Measurements from ENCODE around the gene RAB43.
"Not testable (repeated sequence)": the region's sequence is repeated elsewhere in the genome, so short reads cannot be mapped to it uniquely, and the experiment has no call there.

Gene RAB43

DNA sequence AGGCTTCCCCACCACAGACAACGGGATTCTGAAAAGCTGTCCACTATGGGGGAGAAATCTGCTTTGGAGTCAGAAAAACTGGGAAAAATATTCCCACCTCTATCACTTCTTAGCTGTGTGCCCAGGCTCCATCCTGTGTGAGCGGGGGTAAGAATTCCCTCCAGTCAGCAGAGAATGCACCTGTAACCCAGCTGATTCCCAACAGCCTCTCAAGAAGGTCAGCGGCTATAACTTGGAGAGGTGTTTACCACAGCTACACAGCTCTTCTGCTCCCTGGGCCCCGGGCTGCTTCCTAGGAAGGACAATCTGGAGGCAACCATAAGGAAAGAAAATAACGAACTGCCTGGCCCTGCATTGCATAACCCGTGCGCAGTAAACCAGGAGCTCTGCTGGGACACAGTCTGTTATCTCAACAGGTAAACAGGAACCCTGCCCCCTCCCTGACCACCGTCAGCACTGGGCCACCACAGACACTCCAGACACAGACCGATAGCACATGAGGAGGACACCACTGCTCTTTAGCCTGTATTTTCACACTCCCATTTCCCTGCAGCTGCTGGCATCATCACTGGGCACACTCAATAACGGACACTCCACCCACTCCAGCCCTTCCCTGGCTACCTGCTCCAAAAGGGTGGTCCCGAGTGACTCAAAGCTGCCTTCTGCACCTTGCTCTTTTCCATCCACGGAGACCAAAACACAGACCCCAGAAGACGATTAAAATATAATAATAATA, 2.1 kb downstream of the RAB43 start:
- peaks cover 30% of the 10 kb centered on the region for H3K4me1 ChIP-seq (ENCODE audit: control insufficient read depth, insufficient read depth, low read length)
- peak overlapping the region; percentile 67 for H3K4me3 ChIP-seq (ENCODE audit: low read depth, low read length)
- H3K27me3 ChIP-seq (ENCODE audit: control insufficient read depth, insufficient read depth, low read length) = no peaks in the 10 kb centered on the region
- H3K36me3 ChIP-seq (ENCODE audit: control insufficient read depth, insufficient read depth, low read length) = no peaks in the 10 kb centered on the region
- H3K9ac ChIP-seq (ENCODE audit: low read depth, low read length) = peak overlapping the region; percentile 62
- H3K9me3 ChIP-seq (ENCODE audit: control insufficient read depth, insufficient read depth, low read length) = no peaks in the 10 kb centered on the region

DNA sequence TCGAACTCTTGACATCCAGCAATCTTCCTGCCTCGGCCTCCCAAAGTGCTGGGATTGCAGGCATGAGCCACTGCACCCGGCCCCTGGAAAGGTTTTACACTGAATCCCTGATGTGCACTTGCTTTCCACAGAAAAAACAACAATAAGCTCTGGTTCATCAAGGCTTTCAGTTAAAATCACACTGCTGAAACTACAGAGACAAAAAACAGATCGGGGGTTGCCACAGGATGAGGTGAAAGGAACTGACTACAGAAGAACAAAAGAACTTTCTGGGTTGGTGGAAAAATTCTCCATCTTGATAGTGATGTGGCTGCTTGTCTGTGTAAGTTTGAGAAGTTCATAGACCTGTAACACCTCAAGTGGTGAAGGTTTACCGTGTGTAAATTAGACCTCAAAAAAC, 2.9 kb downstream of the RAB43 start:
- Histone ChIP-seq H3K4me1 (ENCODE audit: control insufficient read depth, insufficient read depth, low read length) (peaks cover 30% of the 10 kb centered on the region), H3K9ac (ENCODE audit: low read depth, low read length) (peak overlapping the region; percentile 4), H3K9me3 (ENCODE audit: control insufficient read depth, insufficient read depth, low read length) (no peaks in the 10 kb centered on the region), H3K27me3 (ENCODE audit: control insufficient read depth, insufficient read depth, low read length) (no peaks in the 10 kb centered on the region), H3K36me3 (ENCODE audit: control insufficient read depth, insufficient read depth, low read length) (no peaks in the 10 kb centered on the region), H3K4me3 (ENCODE audit: low read depth, low read length) (no peak overlapping the region)

DNA sequence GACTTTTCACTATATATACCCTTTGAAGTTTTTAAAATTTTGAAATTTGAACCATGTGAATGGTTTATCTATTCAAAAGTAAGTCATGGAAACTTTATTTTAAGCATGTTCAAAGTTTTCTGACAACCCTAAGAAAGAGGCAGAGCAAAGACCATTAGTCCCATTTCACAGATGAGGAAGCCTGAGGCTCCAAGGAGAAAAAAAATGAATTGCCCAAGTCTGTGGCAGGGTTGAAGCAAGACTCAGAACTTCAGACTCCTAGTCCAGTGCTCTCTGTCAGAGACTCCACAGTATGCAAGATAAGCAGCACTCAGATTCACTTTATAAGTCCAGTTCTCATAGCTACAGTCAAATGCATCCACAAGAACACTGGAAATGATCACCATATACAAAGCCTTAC, 4.5 kb downstream of the RAB43 start:
- Histone ChIP-seq H3K4me3 (ENCODE audit: low read depth, low read length) (no peak overlapping the region), H3K36me3 (ENCODE audit: control insufficient read depth, insufficient read depth, low read length) (no peaks in the 10 kb centered on the region), H3K9me3 (ENCODE audit: control insufficient read depth, insufficient read depth, low read length) (no peaks in the 10 kb centered on the region), H3K4me1 (ENCODE audit: control insufficient read depth, insufficient read depth, low read length) (peaks cover 30% of the 10 kb centered on the region), H3K9ac (ENCODE audit: low read depth, low read length) (no peak overlapping the region), H3K27me3 (ENCODE audit: control insufficient read depth, insufficient read depth, low read length) (no peaks in the 10 kb centered on the region)

DNA sequence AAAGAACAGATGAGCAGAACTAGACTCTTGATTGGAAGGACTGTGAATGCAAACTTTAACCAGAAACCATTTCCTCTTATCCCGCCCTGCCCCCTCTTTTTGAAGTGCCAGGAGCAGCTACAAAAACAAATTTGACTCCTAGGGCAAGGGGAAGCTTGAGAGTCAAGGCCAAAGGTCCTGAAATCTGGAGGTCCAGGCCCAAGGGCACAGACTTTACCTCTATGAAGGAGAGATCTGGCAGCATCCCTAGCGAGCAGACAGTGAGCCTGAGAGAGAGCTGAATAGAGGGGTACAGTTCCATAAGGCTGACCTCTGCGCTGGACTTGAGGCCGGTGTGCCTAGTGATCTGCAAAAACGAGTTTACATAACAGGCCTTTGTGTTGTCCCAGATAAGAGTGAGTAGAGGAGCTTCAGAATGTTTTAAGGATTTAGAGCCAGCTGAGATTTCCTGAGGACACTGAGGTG, 5.1 kb downstream of the RAB43 start:
- Histone ChIP-seq H3K4me1 (ENCODE audit: control insufficient read depth, insufficient read depth, low read length) (peaks cover 30% of the 10 kb centered on the region), H3K4me3 (ENCODE audit: low read depth, low read length) (no peak overlapping the region), H3K9ac (ENCODE audit: low read depth, low read length) (no peak overlapping the region), H3K36me3 (ENCODE audit: control insufficient read depth, insufficient read depth, low read length) (no peaks in the 10 kb centered on the region), H3K9me3 (ENCODE audit: control insufficient read depth, insufficient read depth, low read length) (no peaks in the 10 kb centered on the region), H3K27me3 (ENCODE audit: control insufficient read depth, insufficient read depth, low read length) (no peaks in the 10 kb centered on the region)

DNA sequence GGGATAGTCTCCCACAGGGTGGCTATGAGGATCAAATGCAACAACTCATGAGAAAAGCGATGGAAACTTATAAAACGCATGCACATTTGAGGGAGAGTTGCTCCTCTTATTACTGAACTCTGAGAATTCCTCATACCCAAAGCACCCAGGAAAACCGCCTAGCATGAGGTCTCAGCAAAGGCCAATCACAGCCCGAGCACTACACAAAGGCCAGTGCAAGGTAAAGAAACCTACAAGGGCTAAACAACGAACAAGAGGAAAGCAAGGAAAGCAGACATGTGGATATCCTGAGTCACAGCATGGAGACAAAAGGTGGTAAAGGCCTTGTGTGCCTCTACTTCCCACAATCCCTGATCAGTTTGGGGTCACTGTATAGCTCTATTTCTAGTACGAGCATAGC, 7.1 kb downstream of the RAB43 start:
- Histone ChIP-seq H3K27me3 (ENCODE audit: control insufficient read depth, insufficient read depth, low read length) (no peaks in the 10 kb centered on the region), H3K9ac (ENCODE audit: low read depth, low read length) (no peak overlapping the region), H3K36me3 (ENCODE audit: control insufficient read depth, insufficient read depth, low read length) (no peaks in the 10 kb centered on the region), H3K4me1 (ENCODE audit: control insufficient read depth, insufficient read depth, low read length) (peaks cover 23% of the 10 kb centered on the region), H3K9me3 (ENCODE audit: control insufficient read depth, insufficient read depth, low read length) (no peaks in the 10 kb centered on the region), H3K4me3 (ENCODE audit: low read depth, low read length) (no peak overlapping the region)

DNA sequence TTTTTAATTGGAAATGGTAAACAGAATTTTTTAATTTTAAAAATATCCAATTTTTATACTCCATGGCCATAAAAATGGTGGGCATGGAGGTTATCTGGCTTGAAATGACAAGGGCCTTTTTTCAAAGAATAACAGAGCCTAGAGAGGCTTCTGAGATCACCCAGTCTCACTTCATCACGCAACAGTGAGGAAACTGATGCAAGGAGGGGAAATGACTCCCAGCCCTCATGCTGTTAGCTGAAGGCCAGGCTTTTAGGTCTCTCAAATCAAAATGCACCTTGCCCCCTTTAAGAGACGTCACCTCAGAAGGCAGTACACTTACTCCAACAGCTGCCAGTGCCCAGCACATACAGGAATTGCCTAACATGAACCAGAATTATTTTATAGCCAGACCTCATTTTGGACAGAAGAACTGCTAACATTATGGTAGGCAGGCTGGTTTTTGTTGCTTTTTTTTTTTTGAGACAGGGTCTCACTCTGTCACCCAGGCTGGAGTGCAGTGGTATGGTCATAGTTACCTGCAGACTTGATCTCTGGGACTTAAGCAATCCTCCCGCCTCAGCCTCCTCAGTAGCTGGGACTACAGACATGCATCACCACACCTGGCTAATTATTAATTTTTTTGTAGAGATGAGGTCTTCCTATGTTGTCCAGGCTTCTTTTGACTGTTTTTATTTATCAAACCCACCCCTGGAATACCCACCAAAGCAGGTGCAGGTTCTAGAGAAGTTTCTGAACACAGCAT, 9.1 kb downstream of the RAB43 start:
- H3K9ac ChIP-seq (ENCODE audit: low read depth, low read length) = no peak overlapping the region
- no peak overlapping the region for H3K4me3 ChIP-seq (ENCODE audit: low read depth, low read length)
- H3K9me3 ChIP-seq (ENCODE audit: control insufficient read depth, insufficient read depth, low read length) = no peaks in the 10 kb centered on the region
- peaks cover 13% of the 10 kb centered on the region for H3K4me1 ChIP-seq (ENCODE audit: control insufficient read depth, insufficient read depth, low read length)
- H3K27me3 ChIP-seq (ENCODE audit: control insufficient read depth, insufficient read depth, low read length) = no peaks in the 10 kb centered on the region
- H3K36me3 ChIP-seq (ENCODE audit: control insufficient read depth, insufficient read depth, low read length) = no peaks in the 10 kb centered on the region

DNA sequence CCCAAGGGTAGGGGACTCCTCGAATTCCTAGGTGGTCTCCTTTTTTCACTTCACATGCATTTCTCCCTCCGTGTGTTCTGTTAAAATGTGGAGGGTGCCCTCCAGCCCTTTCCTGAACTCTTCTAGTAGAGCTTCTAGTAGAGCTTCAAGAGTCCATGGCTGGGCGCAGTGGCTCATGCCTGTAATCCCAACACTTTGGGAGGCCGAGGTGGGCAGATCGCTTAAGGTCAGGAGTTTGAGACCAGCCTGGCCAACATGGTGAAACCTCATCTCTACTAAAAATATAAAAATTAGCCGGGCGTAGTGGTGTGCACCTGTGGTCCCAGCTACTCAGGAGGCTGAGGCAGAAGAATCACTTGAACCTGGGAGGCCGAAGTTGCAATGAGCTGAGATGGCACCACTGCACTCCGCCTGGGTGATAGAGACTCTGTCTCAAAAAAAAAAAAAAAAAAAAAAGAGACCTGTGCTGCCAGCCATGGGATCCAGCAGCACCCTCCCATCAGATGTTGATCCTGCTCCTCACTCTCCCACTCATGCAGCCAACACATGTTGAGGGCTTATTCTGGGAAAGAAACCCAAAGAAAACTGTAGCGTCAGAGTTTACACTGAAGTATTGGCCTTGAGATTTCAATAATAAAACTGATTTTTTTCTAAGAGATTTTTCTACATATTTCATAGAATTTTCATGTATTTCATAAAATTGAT, 10.4 kb downstream of the RAB43 start:
- not testable (repeated sequence) for H3K36me3 ChIP-seq (ENCODE audit: control insufficient read depth, insufficient read depth, low read length); H3K9ac ChIP-seq (ENCODE audit: low read depth, low read length)

DNA sequence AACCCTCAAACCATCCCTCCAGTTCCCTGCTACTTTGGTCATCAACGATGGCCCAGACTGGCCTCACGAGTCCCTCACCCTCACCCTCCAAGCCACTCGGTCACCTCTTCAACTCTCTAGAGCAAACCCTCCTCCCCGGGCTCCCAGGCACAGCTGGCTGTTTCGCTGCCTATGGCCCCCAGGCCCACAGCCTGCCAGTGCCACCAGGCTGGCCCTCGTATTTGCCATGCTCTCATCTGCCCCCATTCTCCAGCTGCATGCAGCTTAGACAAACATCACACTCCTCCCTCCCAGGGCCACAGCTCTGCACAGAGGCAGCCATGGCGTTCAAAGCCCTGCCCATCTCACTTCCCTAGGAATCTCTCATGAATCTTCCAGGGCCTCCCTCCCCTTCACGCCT, 13.8 kb downstream of the RAB43 start:
- no peaks in the 10 kb centered on the region for H3K9me3 ChIP-seq (ENCODE audit: control insufficient read depth, insufficient read depth, low read length)
- H3K9ac ChIP-seq (ENCODE audit: low read depth, low read length) = no peak overlapping the region
- H3K4me3 ChIP-seq (ENCODE audit: low read depth, low read length) = no peak overlapping the region

More for the DNA sequence above, 10.4 kb downstream of the RAB43 start:
- H3K9me3 ChIP-seq (ENCODE audit: control insufficient read depth, insufficient read depth, low read length); H3K4me3 ChIP-seq (ENCODE audit: low read depth, low read length); H3K27me3 ChIP-seq (ENCODE audit: control insufficient read depth, insufficient read depth, low read length); H3K4me1 ChIP-seq (ENCODE audit: control insufficient read depth, insufficient read depth, low read length): not testable (repeated sequence)

DNA sequence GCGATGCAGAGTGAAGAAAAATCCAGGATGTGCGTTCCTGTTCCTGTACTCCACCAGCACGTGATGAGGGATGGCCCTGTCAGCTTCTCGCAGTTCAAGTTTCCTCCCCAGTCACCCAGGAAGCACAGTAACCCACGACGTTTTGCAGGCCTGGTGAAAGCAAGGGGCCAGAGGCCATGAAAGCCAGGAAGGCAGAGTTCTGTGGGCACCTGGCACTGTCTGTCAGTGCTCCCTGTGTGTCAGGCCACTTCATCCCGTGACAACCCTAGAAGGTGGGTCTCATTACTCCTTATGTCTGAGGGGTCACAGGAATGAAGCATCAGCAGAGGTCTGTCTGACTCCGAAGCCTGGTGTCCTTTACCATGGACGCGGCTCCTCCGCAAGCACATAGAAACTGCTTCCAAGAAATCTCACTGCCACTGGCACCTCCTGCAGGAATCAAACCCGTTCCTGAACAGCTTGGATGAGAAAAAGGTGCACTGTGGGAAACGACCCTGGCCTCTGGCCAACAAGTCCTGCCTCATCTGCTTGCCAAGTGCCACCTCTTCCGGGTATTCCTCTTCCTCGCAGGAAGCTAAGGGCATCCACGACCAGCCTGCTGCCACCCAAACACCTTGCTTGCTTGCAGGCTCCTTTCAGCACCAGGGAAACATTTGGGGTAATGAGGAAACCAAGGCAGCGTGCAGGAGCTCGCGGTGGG, 14.6 kb downstream of the RAB43 start:
- no peaks in the 10 kb centered on the region for H3K27me3 ChIP-seq (ENCODE audit: control insufficient read depth, insufficient read depth, low read length)
- no peak overlapping the region for H3K9ac ChIP-seq (ENCODE audit: low read depth, low read length)
- H3K36me3 ChIP-seq (ENCODE audit: control insufficient read depth, insufficient read depth, low read length) = peaks cover 2% of the 10 kb centered on the region
- H3K4me1 ChIP-seq (ENCODE audit: control insufficient read depth, insufficient read depth, low read length) = no peaks in the 10 kb centered on the region
- H3K9me3 ChIP-seq (ENCODE audit: control insufficient read depth, insufficient read depth, low read length) = no peaks in the 10 kb centered on the region
- no peak overlapping the region for H3K4me3 ChIP-seq (ENCODE audit: low read depth, low read length)

More for the DNA sequence above, 13.8 kb downstream of the RAB43 start:
- Histone ChIP-seq H3K36me3 (ENCODE audit: control insufficient read depth, insufficient read depth, low read length) (no peaks in the 10 kb centered on the region), H3K27me3 (ENCODE audit: control insufficient read depth, insufficient read depth, low read length) (no peaks in the 10 kb centered on the region), H3K4me1 (ENCODE audit: control insufficient read depth, insufficient read depth, low read length) (no peaks in the 10 kb centered on the region)

DNA sequence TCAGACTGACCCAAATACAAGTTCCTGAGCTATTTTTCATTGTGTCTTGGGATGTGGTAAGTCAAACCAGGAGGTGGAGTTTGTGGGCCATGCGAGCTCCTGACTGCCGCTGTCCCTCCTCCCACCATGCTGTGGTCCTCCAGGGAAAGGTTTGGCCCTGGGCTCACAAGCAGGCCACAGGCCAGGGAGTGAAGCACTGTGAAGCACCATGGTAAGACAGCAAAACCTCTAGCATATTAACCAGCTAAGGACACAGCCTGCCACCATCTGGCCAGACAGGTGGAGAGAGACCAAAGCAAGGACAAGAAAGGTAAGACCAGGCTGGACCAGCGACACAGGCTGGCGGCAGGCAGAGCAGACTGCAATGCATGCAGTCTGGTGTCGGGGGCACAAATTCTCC, 15.3 kb downstream of the RAB43 start:
- H3K36me3 ChIP-seq (ENCODE audit: control insufficient read depth, insufficient read depth, low read length) = peaks cover 6% of the 10 kb centered on the region
- no peaks in the 10 kb centered on the region for H3K27me3 ChIP-seq (ENCODE audit: control insufficient read depth, insufficient read depth, low read length)
- H3K9me3 ChIP-seq (ENCODE audit: control insufficient read depth, insufficient read depth, low read length) = no peaks in the 10 kb centered on the region
- no peaks in the 10 kb centered on the region for H3K4me1 ChIP-seq (ENCODE audit: control insufficient read depth, insufficient read depth, low read length)
- no peak overlapping the region for H3K4me3 ChIP-seq (ENCODE audit: low read depth, low read length)
- H3K9ac ChIP-seq (ENCODE audit: low read depth, low read length) = no peak overlapping the region

DNA sequence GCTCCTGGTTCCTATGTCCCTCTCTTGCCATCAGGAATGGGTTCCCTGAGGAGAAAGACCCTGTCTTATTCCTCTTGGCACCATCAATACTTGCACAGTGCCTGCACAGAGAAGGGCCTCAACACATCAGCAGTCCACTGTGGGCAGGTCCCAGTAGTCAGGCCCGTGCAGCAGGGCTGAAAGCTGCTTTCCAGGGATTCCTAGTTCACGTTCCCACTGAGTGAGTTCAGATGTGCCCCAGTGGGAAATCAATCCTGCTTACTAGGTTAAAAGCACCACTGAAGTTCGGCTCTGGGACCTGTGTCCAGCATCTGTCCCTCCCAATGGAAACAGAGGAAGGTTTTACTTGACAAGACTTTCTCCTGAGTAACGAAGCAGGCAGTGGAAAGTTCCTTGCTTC, 15.7 kb downstream of the RAB43 start:
- no peak overlapping the region for H3K4me3 ChIP-seq (ENCODE audit: low read depth, low read length)
- H3K36me3 ChIP-seq (ENCODE audit: control insufficient read depth, insufficient read depth, low read length) = peaks cover 6% of the 10 kb centered on the region
- no peaks in the 10 kb centered on the region for H3K9me3 ChIP-seq (ENCODE audit: control insufficient read depth, insufficient read depth, low read length)
- no peaks in the 10 kb centered on the region for H3K27me3 ChIP-seq (ENCODE audit: control insufficient read depth, insufficient read depth, low read length)
- H3K9ac ChIP-seq (ENCODE audit: low read depth, low read length) = no peak overlapping the region
- no peaks in the 10 kb centered on the region for H3K4me1 ChIP-seq (ENCODE audit: control insufficient read depth, insufficient read depth, low read length)
